ENCODE measurements around the gene KRTAP10-8.

DNA sequence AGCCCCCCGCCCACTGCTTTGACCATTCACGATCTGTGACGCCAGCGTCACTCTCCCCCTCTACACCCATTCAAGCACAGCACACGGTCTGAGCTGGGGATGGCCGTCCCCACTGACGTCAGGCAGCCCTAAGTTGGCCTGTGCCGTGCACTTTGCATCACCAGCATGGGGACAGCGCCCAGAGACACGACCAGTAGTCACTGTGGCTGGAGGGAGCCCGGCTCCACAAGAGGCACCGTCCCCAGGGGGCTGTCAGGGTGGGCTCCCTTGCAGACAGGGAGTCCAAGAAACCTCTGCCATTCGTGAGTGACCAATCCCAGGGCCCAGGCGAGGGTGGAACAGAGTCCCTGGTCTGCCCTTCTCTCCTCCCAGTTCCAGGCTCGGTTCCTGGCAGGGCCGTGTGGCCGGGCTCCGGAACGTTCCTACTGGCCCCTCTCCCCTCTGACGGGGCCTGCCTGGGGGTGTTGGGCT lies 2.3 kb downstream of the KRTAP10-8 start:
- TF ChIP-seq, protein P1, sequence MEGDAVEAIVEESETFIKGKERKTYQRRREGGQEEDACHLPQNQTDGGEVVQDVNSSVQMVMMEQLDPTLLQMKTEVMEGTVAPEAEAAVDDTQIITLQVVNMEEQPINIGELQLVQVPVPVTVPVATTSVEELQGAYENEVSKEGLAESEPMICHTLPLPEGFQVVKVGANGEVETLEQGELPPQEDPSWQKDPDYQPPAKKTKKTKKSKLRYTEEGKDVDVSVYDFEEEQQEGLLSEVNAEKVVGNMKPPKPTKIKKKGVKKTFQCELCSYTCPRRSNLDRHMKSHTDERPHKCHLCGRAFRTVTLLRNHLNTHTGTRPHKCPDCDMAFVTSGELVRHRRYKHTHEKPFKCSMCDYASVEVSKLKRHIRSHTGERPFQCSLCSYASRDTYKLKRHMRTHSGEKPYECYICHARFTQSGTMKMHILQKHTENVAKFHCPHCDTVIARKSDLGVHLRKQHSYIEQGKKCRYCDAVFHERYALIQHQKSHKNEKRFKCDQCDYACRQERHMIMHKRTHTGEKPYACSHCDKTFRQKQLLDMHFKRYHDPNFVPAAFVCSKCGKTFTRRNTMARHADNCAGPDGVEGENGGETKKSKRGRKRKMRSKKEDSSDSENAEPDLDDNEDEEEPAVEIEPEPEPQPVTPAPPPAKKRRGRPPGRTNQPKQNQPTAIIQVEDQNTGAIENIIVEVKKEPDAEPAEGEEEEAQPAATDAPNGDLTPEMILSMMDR (IDR thresholded peaks at IDR 0.05), result no peak
- no peak for TF ChIP-seq POLR2A (IDR thresholded peaks at IDR 0.05)
